A549 treated with GW870086 at 1 μM for 4 hours (cell line): ENCODE measurements around the gene UBE2J1. TPM values are rescaled to one million over a fixed set of nuclear protein-coding genes. Genes with fewer than 3 reads are reported as not detected.

Experiments
- total RNA-seq: library from RNA; stranded (reverse); fragments of 200-300 nt; extraction: Qiagen RNA extraction; gene quantifications from 5 replicates; pipeline ENCODE4 v1.2.3, GENCODE V29; 2022; ENCODE audit warnings: low read depth

The UBE2J1 gene
- total RNA-seq: 13.1 to 16.8 TPM (median 15.8 TPM) in 5 replicates

GRCh38 chr6:89352278-89353117, at the start of gene UBE2J1:
Gene UBE2J1, minus strand, starts transcription at chr6:89352722. Its CDS starts 153 bp downstream, at chr6:89352569.

GRCh38 chr6:89315249-89315885, 37.2 kb downstream of the UBE2J1 start, which contains the start of gene GABRR2:
Gene GABRR2, minus strand, starts transcription at chr6:89315299. Its CDS starts 134 bp downstream, at chr6:89315165.

Other genes starting within 250 kb of the UBE2J1 start
- gene SRSF12, start 234.7 kb downstream of the UBE2J1 start, total RNA-seq: 1.6 to 2.4 TPM (median 2.3 TPM) in 5 replicates
- 9.7 to 16.3 TPM (median 13.6 TPM) in 5 replicates for gene PM20D2, start 206.7 kb downstream of the UBE2J1 start, total RNA-seq
- gene GABRR1, start 135.4 kb downstream of the UBE2J1 start, total RNA-seq: not detected in 5 replicates
- gene GABRR2, start 37.4 kb downstream of the UBE2J1 start, total RNA-seq: 0.10 TPM in 1 of 5 replicates, not detected in the others
- 3.7 to 5.2 TPM (median 4.4 TPM) in 5 replicates for gene RRAGD, start 59.6 kb upstream of the UBE2J1 start, total RNA-seq
- gene ANKRD6, start 80.4 kb upstream of the UBE2J1 start, total RNA-seq: 1.1 to 2.2 TPM (median 2.1 TPM) in 5 replicates